ENCODE results near the gene TNFAIP6.

DNA sequence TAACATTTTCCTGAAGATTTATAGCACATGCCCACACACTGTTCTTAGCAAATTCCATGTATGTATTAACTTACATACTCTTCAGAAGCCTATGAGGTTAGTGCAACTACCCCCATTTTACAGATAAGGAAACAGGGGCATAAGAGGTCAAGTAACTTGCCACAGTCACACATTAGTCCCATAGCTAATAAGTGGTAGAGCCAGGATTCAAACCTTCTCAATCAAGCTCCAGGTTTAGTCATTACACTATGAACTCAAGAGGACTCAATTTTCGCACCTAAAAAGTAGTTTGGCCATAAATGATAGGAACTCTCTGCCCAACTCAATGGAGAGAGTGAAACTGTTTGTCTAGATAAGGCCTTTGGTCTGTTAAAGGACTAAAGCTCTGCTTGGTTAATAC, 42.6 kb downstream of the TNFAIP6 start:
- no peak for TF ChIP-seq CTCF (conservative IDR thresholded peaks at IDR 0.05; ENCODE audit: low read length)
- TF ChIP-seq EZH2phosphoT487 (IDR thresholded peaks at IDR 0.05; ENCODE audit: borderline replicate concordance) = no peak

All from Loucy (cell line).